Non-pigmented ciliary epithelial cell (primary cell): ENCODE measurements around the gene PERCC1.
"Not testable (repeated sequence)": the region's sequence is repeated elsewhere in the genome, so short reads cannot be mapped to it uniquely, and the experiment has no call there.

Experiments
- DNase-seq: peaks from one replicate; pipeline ENCODE4 v3.0.0-alpha.2; 2010; ENCODE audit warnings: low read depth

PERCC1 gene

DNA sequence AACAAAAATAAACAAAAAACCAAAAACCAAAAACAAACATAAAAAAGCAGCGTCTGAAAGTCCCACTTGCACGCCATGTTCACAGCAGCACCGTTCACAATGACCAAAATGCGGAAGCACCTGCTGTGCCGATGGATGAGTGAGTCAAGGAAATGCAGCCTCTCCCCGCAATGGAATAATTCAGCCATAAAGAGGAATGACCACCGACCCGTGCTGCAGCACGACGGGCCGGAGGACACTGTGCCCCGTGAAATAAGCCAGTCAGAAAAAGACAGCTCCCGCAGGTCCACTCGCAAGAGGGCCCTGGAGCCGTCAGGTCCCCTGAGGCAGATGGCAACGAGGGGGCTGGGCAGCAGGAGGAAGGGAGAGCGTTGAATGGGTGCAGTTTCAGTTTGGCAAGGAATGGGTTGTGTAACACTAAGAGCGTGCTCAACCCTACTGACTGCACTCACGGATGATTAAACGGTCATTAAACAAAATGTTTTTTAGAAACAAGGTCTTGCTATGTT lies 38.9 kb downstream of the PERCC1 start:
- no peak for DNase-seq

DNA sequence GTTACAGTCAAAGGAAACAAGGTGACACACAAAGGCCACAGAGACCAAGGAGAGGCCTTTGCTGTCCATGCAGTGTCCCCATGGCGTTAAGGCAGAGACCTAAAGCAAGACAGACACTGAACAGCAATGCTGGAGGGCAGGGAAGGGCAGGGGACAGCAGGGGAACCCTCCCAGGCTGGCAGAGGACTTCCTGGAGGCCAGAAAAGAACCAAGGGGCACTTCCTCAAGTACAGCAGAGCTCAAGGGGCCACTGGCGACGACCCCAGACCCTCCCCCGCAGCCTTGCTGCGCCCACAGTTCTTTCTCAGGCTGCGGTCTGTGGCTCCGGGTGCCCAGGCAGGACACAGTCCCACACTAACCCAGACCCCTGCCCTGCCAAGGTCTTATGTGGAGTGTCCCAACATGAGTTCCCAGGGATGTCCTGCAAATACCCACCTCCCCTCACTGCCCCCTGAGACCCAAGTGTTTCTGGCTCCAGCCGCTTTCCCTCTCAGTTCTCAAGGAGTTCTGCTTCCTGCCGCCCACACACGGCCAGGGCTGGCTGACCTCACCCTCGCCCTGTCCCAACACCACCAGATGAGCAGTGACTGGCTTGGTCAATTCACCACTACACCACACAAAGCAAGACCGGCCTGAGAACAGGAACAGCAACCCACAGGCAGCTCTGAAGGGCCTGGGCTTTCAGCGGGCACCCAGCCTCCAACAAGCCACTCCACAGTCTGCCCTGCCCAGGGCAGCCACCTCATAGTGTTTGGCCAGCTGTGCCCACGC lies 39.8 kb downstream of the PERCC1 start:
- no peak for DNase-seq

DNA sequence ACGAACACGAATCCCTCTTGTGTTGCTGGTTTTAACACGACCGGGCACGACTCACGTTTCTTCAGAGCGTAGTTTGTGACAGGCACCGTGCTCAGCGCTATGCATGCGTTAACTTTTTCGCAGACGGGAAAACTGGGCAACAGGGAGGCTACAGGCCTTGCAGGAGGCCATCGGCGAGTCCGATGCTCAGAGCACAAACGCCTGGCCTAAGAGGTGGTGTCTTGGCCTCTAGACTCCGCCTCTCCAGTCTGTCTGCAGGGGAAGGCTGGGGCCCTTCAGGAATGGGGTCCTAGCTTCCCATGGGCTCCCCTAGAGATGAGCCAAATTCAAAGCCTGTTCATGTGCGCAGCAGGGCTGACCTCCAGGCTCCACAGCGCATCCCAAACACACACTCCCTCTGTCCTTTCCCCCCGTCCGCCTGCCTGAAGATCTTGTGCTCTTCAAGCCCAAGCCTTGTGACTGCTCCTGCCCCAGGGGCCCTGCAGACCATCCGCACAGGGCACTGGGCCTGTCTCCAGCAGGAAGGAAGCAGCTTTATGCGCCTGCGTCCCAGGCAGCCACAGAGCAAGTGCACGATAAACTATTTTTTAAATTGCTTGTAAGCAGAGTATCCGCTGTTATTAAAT lies 40.8 kb downstream of the PERCC1 start:
- DNase-seq, result no peak

DNA sequence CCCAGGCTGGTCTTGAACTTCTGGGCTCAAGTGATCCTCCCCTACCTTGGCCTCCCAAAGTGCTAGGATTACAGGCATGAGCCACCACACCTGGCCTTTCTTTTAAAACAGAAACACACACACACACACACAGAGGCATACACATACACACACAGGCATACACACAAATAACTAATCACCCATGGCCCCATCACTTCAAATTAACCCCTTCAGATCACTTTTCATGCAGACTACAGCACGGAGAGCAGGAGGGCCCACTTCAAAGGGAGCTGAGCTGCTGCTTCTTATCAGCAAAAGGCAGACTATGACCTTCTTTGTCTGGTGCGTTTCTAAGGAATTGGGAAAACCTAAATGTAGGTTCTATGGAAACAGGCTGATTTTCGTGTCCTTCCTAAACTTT lies 42.1 kb downstream of the PERCC1 start:
- DNase-seq, result no peak

DNA sequence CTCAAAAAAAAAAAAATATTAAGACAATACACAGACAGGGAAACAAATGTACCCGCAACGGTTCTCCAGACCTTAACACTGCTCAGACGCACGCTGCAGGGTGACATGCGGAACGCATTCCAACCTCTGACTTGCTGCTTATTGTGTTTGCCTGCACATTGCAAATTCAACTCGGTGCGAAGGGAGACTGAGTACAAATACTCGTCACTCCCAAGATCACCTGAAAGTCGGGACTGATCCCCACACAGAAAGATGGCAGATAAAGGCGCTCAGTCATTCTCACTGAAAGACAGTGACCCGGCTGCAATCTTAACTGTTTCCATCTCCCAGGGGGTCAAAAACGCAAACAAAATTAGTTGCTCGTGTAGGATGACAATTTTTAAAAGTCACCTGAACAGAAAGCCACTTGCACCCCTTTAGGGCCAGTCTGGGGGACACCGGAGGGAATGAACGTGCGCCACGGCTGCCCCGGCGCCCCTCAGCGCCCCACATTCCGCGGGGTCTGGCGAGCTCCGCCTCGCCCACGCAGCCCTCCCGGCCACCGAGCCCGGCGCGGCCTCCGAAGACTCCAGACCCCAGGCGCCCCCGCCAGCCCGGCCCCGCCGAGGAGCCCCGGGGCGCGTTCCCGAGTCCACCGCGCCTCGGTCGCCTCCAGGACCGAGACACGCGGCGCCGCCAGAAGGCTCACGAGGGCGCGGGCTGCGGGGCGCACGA lies 43.4 kb downstream of the PERCC1 start:
- DNase-seq, result no peak

DNA sequence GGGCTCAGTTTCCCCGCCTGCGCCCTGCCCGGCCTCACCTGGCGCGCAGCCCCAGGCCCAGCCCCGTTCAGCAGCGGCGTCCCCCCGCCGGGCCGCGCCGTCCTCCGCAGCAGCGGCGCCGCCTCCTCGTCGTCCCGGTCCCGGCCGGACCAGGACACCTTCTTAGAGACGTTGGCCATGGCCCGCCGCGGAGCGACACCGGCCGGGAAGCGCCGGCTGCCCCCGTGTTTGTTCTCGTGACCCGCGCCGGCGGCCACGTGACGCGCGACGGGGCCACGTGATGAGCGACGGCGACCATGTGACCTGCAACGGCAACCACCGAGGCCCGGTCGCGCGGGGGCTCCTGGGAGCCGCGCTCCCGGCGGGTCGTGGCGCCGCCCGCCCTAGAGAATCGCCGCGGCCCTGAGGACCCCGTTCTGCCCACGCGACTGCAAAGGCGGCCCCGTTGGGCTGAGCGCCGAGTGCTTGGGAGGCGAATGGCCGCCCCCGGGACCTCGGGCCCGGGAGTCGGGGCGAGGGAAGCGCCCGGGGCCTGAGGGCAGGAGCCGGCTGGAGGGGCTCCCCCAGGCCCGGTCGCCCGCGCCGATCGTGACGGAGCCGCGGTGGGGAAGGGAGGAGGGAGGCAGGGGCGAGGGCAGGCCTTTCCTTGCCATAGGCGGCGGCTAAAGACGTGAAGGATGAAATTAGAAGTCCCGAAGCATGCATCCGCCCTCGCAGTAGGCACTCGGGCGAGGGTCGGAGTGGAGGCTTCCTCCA lies 44.1 kb downstream of the PERCC1 start, which contains the start of gene CLCN7:
CLCN7 (minus strand) TSS at position 233 of the 756 bp plus-strand sequence; CDS start at position 179, 54 bp downstream.
- no peak for DNase-seq

DNA sequence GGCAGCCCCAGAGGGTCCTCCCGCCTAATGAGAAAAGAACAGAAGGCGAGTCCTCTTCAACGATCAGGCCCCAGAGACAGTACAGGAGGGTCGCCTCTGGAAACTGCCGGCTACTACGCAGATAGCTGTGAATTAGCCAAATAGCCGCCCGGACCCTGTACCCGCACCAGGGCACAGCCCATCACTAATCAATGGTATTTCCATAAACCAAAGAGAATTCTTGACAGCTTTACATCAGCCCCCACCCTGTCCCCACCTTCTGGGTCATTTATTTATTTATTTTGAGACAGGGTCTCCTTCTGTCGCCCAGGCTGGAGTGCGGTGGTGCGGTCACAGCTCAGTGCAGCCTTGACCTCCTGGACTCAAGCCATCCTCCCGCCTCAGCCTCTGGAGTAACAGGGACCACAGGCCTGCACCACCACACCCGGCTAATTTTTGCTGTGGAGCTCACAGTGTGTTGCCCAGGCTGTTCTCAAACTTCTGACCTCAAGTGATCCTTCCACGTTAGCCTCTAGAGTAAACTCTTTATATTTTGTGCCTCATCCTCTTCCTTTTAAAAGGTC lies 44.8 kb downstream of the PERCC1 start:
- no peak for DNase-seq

DNA sequence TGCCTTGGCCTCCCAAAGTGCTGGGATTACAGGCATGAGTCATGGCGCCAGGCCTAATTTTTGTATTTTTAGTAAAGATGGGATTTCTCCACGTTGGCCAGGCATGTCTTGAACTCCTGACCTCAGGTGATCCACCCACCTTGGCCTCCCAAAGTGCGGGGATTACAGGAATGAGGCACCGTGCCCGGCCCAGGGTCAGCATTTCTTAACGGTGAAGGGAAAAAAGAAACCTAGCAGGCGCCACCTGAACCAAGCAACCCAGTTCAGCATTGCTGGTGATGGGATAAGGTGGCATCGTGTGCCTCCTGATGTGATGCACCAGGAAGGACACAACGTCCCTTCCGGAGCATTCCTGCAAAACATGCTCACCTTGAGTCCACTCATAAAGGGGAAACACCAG lies 46.2 kb downstream of the PERCC1 start:
- no peak for DNase-seq

DNA sequence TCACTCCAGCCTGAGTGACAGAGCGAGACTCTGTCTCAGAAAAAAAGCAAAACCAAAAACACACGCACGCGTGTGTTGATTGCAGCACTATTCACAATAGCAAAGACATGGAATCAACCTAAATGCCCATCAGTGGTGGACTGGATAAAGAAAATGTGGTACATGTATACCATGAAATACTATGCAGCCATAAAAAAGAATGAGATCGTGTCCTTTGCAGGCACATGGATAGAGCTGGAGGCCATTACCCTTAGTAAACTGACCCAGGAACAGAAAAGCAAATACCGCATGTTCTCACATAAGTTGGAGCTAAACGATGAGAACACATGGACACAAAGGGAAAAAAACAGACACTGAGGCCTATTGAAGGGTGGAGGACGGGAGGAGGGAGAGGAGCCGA lies 48.1 kb downstream of the PERCC1 start:
- not testable (repeated sequence) for DNase-seq

DNA sequence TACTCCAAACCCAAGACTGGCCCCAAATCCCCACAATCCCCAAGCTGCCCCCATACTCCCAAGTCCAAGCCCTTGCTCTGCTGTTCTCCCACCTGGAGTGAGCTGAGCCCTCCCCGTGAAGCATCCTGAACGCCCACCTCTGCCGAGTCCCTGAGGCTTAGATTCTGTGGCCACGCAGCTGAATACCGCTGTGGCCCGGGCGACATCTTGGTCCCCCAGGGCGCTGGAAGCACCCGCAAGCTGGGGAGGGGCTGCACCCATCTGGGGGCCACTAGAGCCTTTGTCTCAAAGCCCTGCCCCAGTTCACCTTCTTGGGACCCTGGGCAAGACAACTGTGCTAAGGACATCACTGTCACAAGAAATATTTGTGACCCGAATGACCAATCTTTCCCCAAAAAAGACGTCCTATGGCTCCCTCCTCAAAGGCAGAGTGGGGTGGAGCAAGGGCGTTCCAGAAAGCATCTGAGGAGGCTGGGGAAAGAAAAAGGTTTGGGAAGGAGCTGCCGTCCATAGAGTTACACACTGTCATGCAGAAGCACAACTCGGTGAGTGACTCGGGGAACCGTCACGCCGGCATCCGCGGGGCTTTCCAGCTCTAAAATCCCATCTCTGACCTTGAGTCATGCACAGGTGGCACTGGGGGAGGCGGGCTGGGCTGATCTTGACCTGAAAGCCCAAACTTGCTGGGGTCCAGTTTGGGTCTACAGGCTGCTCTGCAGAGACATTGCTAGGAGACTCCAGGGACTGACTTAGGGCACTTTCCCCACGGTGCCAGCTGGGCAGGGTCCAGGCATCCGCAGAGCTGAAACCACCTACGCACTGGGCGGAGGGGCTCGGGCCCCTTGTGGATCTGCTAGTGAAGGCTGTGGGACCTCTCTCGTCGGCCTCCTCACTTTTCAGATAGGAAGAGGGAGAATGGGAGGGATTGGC lies 51.3 kb downstream of the PERCC1 start:
- DNase-seq, result no peak
